ENCODE measurements around the gene CHRDL1.

DNA sequence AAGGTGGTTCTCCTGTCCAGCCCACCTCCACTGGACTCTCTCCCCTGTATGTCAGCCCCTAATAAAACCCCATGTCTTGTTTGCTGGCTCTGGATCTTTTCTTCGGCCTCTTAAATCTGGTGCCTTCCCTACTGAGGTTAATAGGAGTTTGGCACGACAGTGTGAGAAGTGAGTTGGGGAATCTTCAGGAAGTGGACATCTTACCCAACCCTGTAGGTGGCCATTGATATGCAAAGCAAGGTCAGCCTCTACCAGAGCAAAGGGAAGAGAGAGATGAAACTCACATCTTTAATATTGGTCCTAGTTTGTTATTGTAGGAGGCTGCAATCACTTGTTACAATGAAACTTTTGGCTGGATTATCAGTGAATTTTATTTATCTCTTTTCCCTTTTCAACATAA lies 111.7 kb downstream of the CHRDL1 start:
- TF ChIP-seq, protein P1, sequence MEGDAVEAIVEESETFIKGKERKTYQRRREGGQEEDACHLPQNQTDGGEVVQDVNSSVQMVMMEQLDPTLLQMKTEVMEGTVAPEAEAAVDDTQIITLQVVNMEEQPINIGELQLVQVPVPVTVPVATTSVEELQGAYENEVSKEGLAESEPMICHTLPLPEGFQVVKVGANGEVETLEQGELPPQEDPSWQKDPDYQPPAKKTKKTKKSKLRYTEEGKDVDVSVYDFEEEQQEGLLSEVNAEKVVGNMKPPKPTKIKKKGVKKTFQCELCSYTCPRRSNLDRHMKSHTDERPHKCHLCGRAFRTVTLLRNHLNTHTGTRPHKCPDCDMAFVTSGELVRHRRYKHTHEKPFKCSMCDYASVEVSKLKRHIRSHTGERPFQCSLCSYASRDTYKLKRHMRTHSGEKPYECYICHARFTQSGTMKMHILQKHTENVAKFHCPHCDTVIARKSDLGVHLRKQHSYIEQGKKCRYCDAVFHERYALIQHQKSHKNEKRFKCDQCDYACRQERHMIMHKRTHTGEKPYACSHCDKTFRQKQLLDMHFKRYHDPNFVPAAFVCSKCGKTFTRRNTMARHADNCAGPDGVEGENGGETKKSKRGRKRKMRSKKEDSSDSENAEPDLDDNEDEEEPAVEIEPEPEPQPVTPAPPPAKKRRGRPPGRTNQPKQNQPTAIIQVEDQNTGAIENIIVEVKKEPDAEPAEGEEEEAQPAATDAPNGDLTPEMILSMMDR (IDR thresholded peaks at IDR 0.05; ENCODE audit: poor library complexity, severe bottlenecking) = no peak
- TF ChIP-seq EP300 (conservative IDR thresholded peaks at IDR 0.05; ENCODE audit: poor library complexity, severe bottlenecking) (no peak), EZH2 (IDR thresholded peaks at IDR 0.05; ENCODE audit: borderline replicate concordance, insufficient read depth, low read length, poor library complexity, severe bottlenecking) (no peak), POLR2AphosphoS5 (IDR thresholded peaks at IDR 0.05) (no peak)

All from neural cell (in vitro differentiated cells).